Duodenal mucosa (tissue), 2 donors: ENCODE results near the gene HMX2.
A peak's percentile ranks its signal among the peaks of the same experiment; 100 is the strongest.

ENCODE experiments used
- H3K27ac ChIP-seq: one replicate; pipeline ENCODE4 v1.7.0; 2013; ENCODE audit warnings: low read depth, low read length
- H3K27me3 ChIP-seq, 2 donors: one replicate each; pipeline ENCODE4 v1.7.0; 2013; ENCODE audit warnings: low read length in 2 of 2, control low read depth in 1 of 2; ENCODE audit not compliant: insufficient read depth in 2 of 2, control insufficient read depth in 1 of 2
- H3K36me3 ChIP-seq, 2 donors: one replicate each; pipeline ENCODE4 v1.7.0; 2013; ENCODE audit warnings: low read length in 2 of 2, control low read depth in 1 of 2; ENCODE audit not compliant: insufficient read depth in 2 of 2, control insufficient read depth in 1 of 2
- H3K4me1 ChIP-seq, 2 donors: one replicate each; pipeline ENCODE4 v1.7.0; 2013; ENCODE audit warnings: low read length in 2 of 2, control low read depth in 1 of 2; ENCODE audit not compliant: insufficient read depth in 2 of 2, control insufficient read depth in 1 of 2
- H3K4me3 ChIP-seq, 2 donors: one replicate each; pipeline ENCODE4 v1.7.0; 2013; ENCODE audit warnings: low read length in 2 of 2, low read depth in 1 of 2
- H3K9ac ChIP-seq, 2 donors: one replicate each; pipeline ENCODE4 v1.7.0; 2013; ENCODE audit warnings: low read length in 2 of 2, low read depth in 1 of 2
- H3K9me3 ChIP-seq, 2 donors: one replicate each; pipeline ENCODE4 v1.7.0; 2013; ENCODE audit warnings: low read length in 2 of 2, control low read depth in 1 of 2; ENCODE audit not compliant: control insufficient read depth in 1 of 2

The HMX2 gene

DNA sequence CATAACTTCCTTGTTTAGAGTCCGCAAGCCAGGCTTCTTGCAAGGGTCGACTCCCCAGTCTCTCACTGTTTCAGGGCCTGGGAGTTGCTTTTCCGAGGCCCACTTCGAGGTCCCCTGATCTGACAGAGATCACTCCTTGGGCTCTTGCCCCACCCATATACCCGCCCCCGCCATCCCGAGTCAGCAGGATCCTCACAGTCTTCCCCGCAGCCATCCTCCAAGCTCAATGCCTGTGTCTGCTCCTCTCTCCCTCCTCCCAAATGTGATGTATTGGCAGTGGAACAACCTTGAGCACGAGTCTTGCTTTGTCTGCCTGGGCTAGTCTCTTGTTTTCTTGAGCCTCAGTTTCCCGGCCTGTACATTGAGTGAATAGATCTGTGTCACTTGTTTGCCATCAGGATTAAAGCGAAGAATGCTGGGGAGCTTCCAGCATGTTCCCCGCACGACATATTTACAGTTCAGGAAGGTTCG, 2.4 kb upstream of the HMX2 start:
- Histone ChIP-seq H3K9ac (no peak overlapping the region), H3K27ac (no peak overlapping the region), H3K4me3 (peak overlapping the region in 1 of 2 donors; percentile 22), H3K9me3 (no peaks in the 10 kb centered on the region), H3K36me3 (no peaks in the 10 kb centered on the region), H3K4me1 (peaks cover 11 to 13% of the 10 kb centered on the region in 2 donors), H3K27me3 (peaks cover 97 to 98% of the 10 kb centered on the region in 2 donors)

DNA sequence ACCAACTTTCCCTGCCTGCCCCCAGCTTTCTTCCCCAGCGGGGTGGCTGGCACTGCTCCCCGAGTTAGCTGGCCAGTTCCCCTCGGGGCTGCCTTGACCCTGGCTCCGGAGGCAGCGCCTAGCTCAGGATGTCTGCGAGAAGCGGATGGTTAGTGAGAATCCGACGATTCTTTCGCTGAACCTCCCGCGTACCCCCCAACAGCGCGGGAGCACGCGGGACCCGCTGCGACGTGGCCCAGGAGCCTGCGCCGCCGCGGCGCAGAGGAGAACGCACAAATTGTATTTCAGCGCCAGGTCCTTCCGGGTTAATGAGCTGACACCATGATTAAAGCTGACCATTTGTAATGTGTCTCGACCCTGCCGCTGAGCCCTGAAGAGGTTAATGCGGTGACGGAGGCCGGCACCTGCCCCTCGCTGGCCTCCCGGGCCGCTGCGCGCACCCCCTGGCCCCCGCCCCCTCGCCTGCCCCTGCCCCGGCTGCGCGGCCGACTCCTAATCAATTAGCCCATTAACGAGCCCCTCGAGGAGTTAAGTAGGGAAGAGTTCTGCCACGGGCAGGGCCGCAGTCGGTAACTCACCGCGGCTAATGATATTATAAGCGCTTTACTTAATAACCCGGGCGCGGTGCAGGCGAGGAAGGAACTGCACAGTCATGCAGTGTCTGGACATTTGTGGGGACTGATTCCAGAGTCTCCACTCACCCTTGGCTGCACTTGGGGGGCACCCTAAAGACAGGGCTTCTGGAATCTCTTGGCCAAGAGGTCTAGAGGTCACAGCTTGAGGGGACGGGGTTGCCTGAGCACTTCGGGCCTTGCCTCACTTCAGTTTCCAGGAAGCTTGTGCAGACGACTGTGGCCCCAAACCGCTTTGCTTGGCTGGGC, 1.7 kb upstream of the HMX2 start:
- H3K4me1 ChIP-seq: peaks cover 16 to 20% of the 10 kb centered on the region in 2 donors
- peak overlapping the region in 1 of 2 donors; percentile 22 for H3K4me3 ChIP-seq
- no peak overlapping the region for H3K9ac ChIP-seq

DNA sequence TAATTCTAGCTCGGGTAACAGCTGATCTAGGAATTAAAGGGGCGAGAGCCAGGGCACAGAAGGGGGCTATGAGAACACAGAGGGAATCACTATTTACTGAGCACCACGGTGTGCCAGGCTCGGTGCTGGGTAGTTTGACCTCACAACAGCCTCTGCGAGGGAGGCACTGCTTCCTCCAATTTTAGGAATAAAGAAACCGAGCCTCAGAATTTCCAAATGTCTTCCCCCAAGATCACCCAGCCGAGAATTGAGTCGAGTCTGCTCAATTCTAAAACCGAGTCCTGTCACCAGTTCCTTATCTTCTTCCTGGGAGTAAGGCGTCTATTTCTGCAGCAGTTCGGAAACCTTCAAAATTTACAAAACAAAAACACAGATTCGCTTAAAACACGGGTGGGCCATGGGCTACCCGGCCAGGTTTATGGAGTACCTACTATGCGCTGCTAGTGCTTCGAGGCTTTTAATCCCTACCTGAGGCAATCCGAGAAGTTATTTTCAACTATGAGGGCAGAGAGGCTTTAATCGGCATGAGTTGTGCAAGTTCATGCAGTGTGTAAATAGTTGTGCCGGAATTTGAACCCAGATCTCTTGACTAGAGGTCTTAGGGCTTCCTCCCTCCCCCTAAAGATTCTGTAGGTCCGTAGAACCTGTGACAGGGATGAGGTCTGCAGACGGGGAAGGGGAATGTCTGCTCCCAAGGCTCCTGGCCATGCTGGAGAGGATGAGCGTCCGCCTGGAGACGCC, 872 bp upstream of the HMX2 start:
- Histone ChIP-seq H3K27ac (no peak overlapping the region), H3K27me3 (peaks cover 97 to 98% of the 10 kb centered on the region in 2 donors), H3K9ac (no peak overlapping the region), H3K4me3 (no peak overlapping the region), H3K9me3 (no peaks in the 10 kb centered on the region), H3K4me1 (peaks cover 21 to 22% of the 10 kb centered on the region in 2 donors), H3K36me3 (no peaks in the 10 kb centered on the region)

More for the DNA sequence above, 1.7 kb upstream of the HMX2 start:
- no peaks in the 10 kb centered on the region for H3K36me3 ChIP-seq
- peaks cover 97 to 98% of the 10 kb centered on the region in 2 donors for H3K27me3 ChIP-seq
- no peak overlapping the region for H3K27ac ChIP-seq
- H3K9me3 ChIP-seq: no peaks in the 10 kb centered on the region

DNA sequence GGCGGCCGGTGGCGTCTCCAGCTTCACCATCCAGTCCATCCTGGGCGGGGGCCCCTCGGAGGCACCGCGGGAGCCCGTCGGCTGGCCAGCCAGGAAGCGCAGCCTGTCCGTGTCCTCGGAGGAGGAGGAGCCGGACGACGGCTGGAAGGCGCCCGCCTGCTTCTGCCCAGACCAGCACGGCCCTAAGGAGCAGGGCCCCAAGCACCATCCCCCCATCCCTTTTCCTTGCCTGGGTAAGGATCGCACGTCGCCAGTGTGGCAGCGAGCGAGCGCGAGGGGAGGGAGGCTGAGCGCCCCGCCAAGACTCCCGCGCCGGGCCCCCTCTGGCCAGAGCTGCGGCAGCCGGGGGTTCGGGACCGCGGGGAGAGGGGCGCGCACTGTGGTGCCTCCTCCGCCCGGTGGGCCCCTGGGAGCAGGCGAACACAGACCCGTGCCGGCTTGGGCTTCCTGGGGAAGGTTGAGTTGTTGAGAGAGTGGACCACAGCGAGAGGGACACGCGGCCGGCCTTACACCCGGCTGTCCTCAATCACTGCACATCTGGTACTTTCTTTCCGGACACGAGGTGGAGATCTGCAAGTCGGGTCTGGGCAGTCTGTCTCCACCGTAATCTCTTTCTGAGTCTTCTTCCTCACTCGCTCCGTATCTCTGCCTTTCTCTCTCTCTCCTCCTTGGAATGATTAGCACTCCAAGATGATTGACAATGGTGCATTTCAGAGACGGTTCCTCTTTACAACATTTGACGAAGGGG, 652 bp downstream of the HMX2 start:
- Histone ChIP-seq H3K9me3 (no peaks in the 10 kb centered on the region), H3K9ac (no peak overlapping the region), H3K4me3 (no peak overlapping the region), H3K4me1 (peaks cover 21 to 22% of the 10 kb centered on the region in 2 donors), H3K36me3 (no peaks in the 10 kb centered on the region), H3K27ac (no peak overlapping the region), H3K27me3 (peaks cover 90 to 99% of the 10 kb centered on the region in 2 donors)

DNA sequence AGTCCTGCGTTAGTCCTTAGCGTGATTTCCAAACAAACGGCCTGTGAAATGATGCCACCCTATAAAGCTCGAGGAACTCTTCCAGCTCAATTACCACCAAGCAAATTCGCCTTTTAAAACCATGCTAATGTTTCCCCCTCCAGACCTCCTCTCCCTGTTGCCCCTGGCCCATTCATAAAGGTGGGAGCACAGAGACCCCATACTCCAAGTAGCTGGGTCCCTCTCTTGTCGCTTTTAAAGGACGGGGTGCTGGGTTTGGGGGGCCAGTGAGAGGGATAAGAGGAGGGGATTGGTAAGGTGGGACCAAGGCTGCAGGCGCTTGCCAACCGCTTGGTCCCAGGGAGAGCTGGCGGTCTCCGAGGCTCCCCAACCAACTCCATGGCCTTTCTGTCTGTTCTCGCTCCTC, 1.2 kb downstream of the HMX2 start:
- Histone ChIP-seq H3K36me3 (no peaks in the 10 kb centered on the region), H3K27ac (no peak overlapping the region), H3K9ac (no peak overlapping the region), H3K4me3 (peak overlapping the region; percentile 47 to 68), H3K27me3 (peaks cover 85 to 94% of the 10 kb centered on the region in 2 donors), H3K9me3 (no peaks in the 10 kb centered on the region), H3K4me1 (peaks cover 21 to 22% of the 10 kb centered on the region in 2 donors)

DNA sequence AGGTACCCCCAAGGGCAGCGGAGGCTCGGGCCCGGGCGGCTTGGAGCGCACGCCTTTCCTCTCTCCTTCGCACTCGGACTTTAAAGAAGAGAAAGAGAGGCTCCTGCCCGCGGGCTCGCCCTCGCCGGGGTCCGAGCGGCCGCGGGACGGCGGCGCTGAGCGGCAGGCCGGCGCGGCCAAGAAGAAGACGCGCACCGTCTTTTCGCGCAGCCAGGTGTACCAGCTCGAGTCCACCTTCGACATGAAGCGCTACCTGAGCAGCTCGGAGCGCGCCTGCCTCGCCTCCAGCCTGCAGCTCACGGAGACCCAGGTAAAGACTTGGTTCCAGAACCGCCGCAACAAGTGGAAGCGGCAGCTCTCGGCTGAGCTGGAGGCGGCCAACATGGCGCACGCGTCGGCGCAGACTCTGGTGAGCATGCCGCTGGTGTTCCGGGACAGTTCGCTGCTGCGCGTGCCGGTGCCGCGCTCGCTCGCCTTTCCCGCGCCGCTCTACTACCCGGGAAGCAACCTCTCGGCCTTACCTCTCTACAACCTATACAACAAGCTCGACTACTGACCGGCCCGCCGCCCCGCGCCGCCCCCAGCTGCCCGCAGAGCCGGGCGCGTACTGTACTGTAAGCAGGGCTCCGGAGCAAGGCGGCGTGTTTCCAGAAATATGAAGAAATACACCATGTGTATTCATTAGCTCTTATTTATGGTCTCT, 1.8 kb downstream of the HMX2 start:
- H3K27ac ChIP-seq: no peak overlapping the region
- H3K36me3 ChIP-seq: no peaks in the 10 kb centered on the region
- H3K4me3 ChIP-seq: peak overlapping the region; percentile 47 to 68
- peaks cover 79 to 88% of the 10 kb centered on the region in 2 donors for H3K27me3 ChIP-seq
- H3K9me3 ChIP-seq: no peaks in the 10 kb centered on the region
- H3K9ac ChIP-seq: no peak overlapping the region
- peaks cover 21 to 22% of the 10 kb centered on the region in 2 donors for H3K4me1 ChIP-seq

DNA sequence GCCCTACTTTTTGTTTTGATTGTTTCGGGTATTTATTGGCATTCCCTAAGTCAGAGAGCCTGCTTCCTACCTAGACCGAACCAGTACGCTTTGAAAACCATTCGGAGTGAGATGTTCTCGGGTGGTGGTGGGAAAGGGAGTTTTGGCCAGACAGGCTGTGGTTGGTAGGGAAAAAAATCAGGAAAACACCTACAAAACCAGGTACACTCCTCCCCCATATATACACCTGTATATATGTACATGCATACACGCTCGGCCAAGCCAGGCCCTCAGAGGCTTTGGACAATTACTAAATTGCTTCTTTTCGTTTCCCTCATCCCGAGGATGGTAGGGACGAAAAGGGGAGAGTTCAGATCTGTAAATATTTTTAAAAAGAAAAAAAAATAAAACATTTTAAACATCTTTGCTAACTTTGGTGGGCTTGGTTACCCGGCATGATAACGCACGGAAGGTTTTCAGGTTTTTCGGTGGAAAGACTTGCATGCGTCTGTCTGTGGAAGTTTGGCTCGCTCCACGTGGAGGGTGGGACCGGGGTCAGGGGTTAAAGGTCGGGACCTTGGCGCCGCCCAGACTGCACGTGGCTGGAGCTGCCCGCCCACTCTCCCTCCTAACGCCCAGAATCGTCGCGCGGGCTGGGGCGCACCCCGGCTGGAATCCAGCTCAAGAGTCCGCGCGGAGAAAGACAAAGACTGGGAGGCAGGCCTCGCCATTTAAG, 2.5 kb downstream of the HMX2 start:
- Histone ChIP-seq H3K4me1 (peaks cover 26 to 27% of the 10 kb centered on the region in 2 donors), H3K9ac (no peak overlapping the region)

DNA sequence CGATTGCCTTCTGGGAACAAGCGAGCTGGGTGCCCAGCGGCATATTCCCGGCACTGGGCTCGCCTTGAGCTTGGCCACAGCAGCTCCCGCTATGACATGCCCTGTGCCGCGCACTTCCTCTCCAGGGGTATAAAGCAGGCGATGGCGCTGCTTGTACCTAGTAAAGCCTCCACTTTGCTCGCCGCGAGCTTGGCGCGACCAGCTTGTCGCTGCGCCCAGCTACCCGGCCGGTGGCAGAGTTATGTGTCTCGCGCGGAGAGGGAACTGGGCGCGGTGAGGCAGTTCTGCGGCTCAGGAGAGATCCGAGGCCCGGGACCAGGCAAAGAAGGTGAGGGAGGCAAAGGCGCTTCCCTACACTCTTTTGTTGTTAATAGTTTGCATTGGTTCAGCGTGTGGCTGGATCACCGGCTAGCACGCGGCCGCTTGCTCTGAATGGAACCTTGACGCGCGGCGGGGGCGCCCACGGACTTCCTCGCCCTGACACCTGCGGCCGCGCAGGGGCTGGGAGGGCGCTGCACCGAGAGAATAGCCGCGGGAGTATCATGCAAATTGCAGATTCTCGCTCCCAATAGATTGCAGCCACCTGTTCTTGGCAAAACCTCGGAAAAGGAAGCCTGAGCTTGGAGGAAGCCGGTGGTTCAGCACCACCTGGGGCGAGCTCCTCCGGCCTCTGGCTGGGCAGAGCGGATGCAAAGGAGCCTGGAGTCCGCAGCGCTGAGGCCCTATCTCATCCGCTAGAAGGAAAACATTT, 3.2 kb downstream of the HMX2 start:
- H3K4me1 ChIP-seq: peaks cover 30 to 33% of the 10 kb centered on the region in 2 donors
- H3K4me3 ChIP-seq: peak overlapping the region; percentile 48 to 62
- no peak overlapping the region for H3K27ac ChIP-seq
- peaks cover 2 to 3% of the 10 kb centered on the region in 2 donors for H3K36me3 ChIP-seq
- no peak overlapping the region for H3K9ac ChIP-seq
- no peaks in the 10 kb centered on the region for H3K9me3 ChIP-seq
- peaks cover 65 to 74% of the 10 kb centered on the region in 2 donors for H3K27me3 ChIP-seq

More for the DNA sequence above, 2.5 kb downstream of the HMX2 start:
- Histone ChIP-seq H3K4me3 (peak overlapping the region; percentile 48 to 68), H3K9me3 (no peaks in the 10 kb centered on the region), H3K36me3 (no peaks in the 10 kb centered on the region), H3K27ac (no peak overlapping the region), H3K27me3 (peaks cover 72 to 81% of the 10 kb centered on the region in 2 donors)
